CD14-positive monocyte (primary cell): ENCODE results near the gene UNC50. TPM values are rescaled to one million over a fixed set of nuclear protein-coding genes. Genes with fewer than 3 reads are reported as not detected.

ENCODE experiments used
- DNase-seq, 3 donors: peaks; one replicate each; pipeline ENCODE4 v3.0.0-alpha.2; 2011 to 2022
- H2AFZ ChIP-seq: 2 replicates; pipeline ENCODE4 v1.6.0; 2012; ENCODE audit warnings: mild to moderate bottlenecking, low read depth, low read length, inconsistent platforms; ENCODE audit not compliant: insufficient read depth, poor library complexity, severe bottlenecking
- H3K27ac ChIP-seq, 2 donors: 1 replicate in 1 of 2; 2 replicates in 1 of 2; pipeline ENCODE4 v1.5.1; 2012 to 2013; ENCODE audit warnings: low read length in 2 of 2, control low read depth in 1 of 2, inconsistent platforms in 1 of 2, low read depth in 1 of 2, mild to moderate bottlenecking in 1 of 2
- H3K27me3 ChIP-seq, 2 donors: one replicate each; pipeline versions ENCODE4 v1.6.0 to v1.6.1; 2011 to 2013; ENCODE audit warnings: low read length in 2 of 2; ENCODE audit not compliant: control insufficient read depth in 2 of 2, insufficient read depth in 2 of 2
- H3K36me3 ChIP-seq, 2 donors: replicated peaks in 1 of 2; 1 replicate in 1 of 2; 2 replicates in 1 of 2; pipeline versions ENCODE4 v1.5.1 to v1.6.1; 2012 to 2013; ENCODE audit warnings: low read length in 2 of 2, control low read depth in 1 of 2, inconsistent platforms in 1 of 2, mild to moderate bottlenecking in 1 of 2; ENCODE audit not compliant: insufficient read depth in 2 of 2, control insufficient read depth in 1 of 2
- H3K4me1 ChIP-seq, 2 donors: 1 replicate in 1 of 2; 2 replicates in 1 of 2; pipeline versions ENCODE4 v1.5.1 to v1.6.1; 2012 to 2013; ENCODE audit warnings: low read length in 2 of 2, control low read depth in 1 of 2, inconsistent platforms in 1 of 2, mild to moderate bottlenecking in 1 of 2, moderate library complexity in 1 of 2; ENCODE audit not compliant: insufficient read depth in 2 of 2, control insufficient read depth in 1 of 2
- H3K4me2 ChIP-seq: replicated peaks from 2 replicates; pipeline ENCODE3; 2012; ENCODE audit warnings: low read length, moderate library complexity, mild to moderate bottlenecking; ENCODE audit not compliant: poor library complexity, severe bottlenecking; ENCODE audit errors: extremely low read depth
- H3K4me3 ChIP-seq, 3 experiments: fragments of 200-600 bp in 1 of 3; sonication (generic) in 1 of 3; replicated peaks in 1 of 3; 1 replicate in 2 of 3; 2 replicates in 1 of 3; pipeline ENCODE4 v1.5.1; 2011 to 2013; ENCODE audit warnings: low read length in 3 of 3, mild to moderate bottlenecking in 3 of 3, control low read depth in 2 of 3, low read depth in 2 of 3, inconsistent platforms in 1 of 3, moderate library complexity in 1 of 3
- H3K79me2 ChIP-seq: 2 replicates; pipeline ENCODE4 v1.6.0; 2012; ENCODE audit warnings: mild to moderate bottlenecking, control low read depth, inconsistent platforms, low read length, moderate library complexity; ENCODE audit not compliant: insufficient read depth
- H3K9ac ChIP-seq: 2 replicates; pipeline ENCODE4 v1.6.0; 2017; ENCODE audit warnings: low read length, mild to moderate bottlenecking; ENCODE audit not compliant: insufficient read depth, poor library complexity, severe bottlenecking
- H3K9me3 ChIP-seq, 2 donors: replicated peaks in 1 of 2; 1 replicate in 1 of 2; 2 replicates in 1 of 2; pipeline versions ENCODE4 v1.5.1 to v1.6.1; 2012 to 2013; ENCODE audit warnings: low read length in 2 of 2, control low read depth in 1 of 2; ENCODE audit not compliant: control insufficient read depth in 1 of 2, insufficient read depth in 1 of 2
- H4K20me1 ChIP-seq: 2 replicates; pipeline ENCODE4 v1.6.0; 2012; ENCODE audit warnings: mild to moderate bottlenecking, low read length, control low read depth, moderate library complexity; ENCODE audit not compliant: insufficient read depth
- H3K27ac Mint-ChIP-seq, 7 donors: one replicate each; pipeline ENCODE4 v1.8.0; 2020; ENCODE audit warnings: mild to moderate bottlenecking in 7 of 7, mixed read lengths in 7 of 7, moderate library complexity in 6 of 7, inconsistent platforms in 2 of 7
- H3K27me3 Mint-ChIP-seq, 3 donors: one replicate each; pipeline ENCODE4 v1.8.0; 2021 to 2022; ENCODE audit warnings: low read depth in 3 of 3, mild to moderate bottlenecking in 3 of 3, mixed read lengths in 3 of 3, moderate library complexity in 3 of 3, inconsistent platforms in 1 of 3
- H3K36me3 Mint-ChIP-seq, 2 donors: one replicate each; pipeline ENCODE4 v1.8.0; 2020; ENCODE audit warnings: mixed read lengths in 2 of 2, inconsistent platforms in 1 of 2, mild to moderate bottlenecking in 1 of 2
- H3K4me1 Mint-ChIP-seq: one replicate; pipeline ENCODE4 v1.8.0; 2020; ENCODE audit warnings: mild to moderate bottlenecking, mixed read lengths
- H3K4me3 Mint-ChIP-seq, 2 donors: one replicate each; pipeline ENCODE4 v1.8.0; 2020; ENCODE audit warnings: mild to moderate bottlenecking in 2 of 2, mixed read lengths in 2 of 2, moderate library complexity in 1 of 2
- H3K9me3 Mint-ChIP-seq, 7 donors: one replicate each; pipeline ENCODE4 v1.8.0; 2020 to 2022; ENCODE audit warnings: mixed read lengths in 7 of 7, mild to moderate bottlenecking in 6 of 7, moderate library complexity in 6 of 7, inconsistent platforms in 2 of 7
- WGBS: methylation state at CpG from one replicate; pipeline ENCODE4 v1.1.5; 2013; ENCODE audit warnings: missing lambda C conversion rate; ENCODE audit not compliant: insufficient coverage; 5-methylcytosine and 5-hydroxymethylcytosine counted together
- intact Hi-C, 2 donors: fragments of 100-400 bp; cut with micrococcal nuclease; formaldehyde crosslinking; loops; one replicate each; pipeline versions ENCODE4 v1.15.0 to v1.15.1; 2023
- polyA plus RNA-seq, 3 donors: library from polyadenylated mRNA; depleted of rRNA in 1 of 3; unstranded in 2 of 3; stranded (reverse) in 1 of 3; fragments of 300-500 nt in 2 of 3; fragments of >200 nt in 1 of 3; fragmentation: Illumina TruSeq in 2 of 3; gene quantifications; 1 replicate in 2 of 3; 2 replicates in 1 of 3; pipeline ENCODE4 v1.2.3, GENCODE V29; 2012 to 2021
- TF ChIP-seq, protein P1 (sequence below): fragments of 200-600 bp; IDR thresholded peaks from one replicate; pipeline ENCODE4 v1.8.0; 2022; ENCODE audit warnings: antibody characterized with exemption, mild to moderate bottlenecking

The UNC50 gene
- polyA plus RNA-seq, 3 donors: 32.5 to 72.0 (median 62.8) TPM

DNA sequence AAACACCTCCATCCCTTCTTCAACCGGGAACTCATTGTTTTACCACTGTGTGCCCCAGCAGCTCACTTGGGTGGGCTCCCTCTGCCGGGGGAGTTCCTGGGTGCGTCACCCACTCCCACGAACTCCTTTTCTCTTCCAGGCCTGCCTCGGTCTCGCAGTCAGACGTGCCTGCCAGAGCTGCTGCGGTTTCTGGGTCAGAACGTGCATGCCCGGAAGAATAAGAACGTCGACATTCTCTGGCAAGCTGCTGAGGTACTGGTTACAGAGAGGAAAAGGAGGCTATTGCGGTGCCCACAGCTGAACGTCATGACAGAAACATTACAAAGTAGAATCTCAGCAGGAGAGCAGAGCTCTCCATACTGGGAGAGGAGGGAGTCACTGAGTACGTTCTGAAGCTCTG, 35.7 kb upstream of the UNC50 start:
- Histone ChIP-seq H3K27me3 (no peaks in the 10 kb centered on the region), H2AFZ (no peak overlapping the region), H3K27ac (no peak overlapping the region), H3K79me2 (no peaks in the 10 kb centered on the region), H3K9me3 (no peaks in the 10 kb centered on the region), H3K4me1 (no peaks in the 10 kb centered on the region), H3K4me3 (no peak overlapping the region), H3K36me3 (peaks cover 98 to 100% of the 10 kb centered on the region in 2 donors), H3K9ac (no peak overlapping the region), H3K4me2 (no peak overlapping the region), H4K20me1 (peaks cover 32% of the 10 kb centered on the region)
- DNase-seq: no peak
- Mint-ChIP-seq H3K4me1 (no peaks in the 10 kb centered on the region), H3K27me3 (peaks cover 0 to 3% (median 1%) of the 10 kb centered on the region in 3 donors), H3K4me3 (no peak overlapping the region), H3K36me3 (peaks cover 96 to 98% of the 10 kb centered on the region in 2 donors), H3K27ac (peak overlapping the region in 2 of 7 donors; percentile 42 to 46), H3K9me3 (no peaks in the 10 kb centered on the region)
- TF ChIP-seq, protein P1, sequence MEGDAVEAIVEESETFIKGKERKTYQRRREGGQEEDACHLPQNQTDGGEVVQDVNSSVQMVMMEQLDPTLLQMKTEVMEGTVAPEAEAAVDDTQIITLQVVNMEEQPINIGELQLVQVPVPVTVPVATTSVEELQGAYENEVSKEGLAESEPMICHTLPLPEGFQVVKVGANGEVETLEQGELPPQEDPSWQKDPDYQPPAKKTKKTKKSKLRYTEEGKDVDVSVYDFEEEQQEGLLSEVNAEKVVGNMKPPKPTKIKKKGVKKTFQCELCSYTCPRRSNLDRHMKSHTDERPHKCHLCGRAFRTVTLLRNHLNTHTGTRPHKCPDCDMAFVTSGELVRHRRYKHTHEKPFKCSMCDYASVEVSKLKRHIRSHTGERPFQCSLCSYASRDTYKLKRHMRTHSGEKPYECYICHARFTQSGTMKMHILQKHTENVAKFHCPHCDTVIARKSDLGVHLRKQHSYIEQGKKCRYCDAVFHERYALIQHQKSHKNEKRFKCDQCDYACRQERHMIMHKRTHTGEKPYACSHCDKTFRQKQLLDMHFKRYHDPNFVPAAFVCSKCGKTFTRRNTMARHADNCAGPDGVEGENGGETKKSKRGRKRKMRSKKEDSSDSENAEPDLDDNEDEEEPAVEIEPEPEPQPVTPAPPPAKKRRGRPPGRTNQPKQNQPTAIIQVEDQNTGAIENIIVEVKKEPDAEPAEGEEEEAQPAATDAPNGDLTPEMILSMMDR: no peak
- intact Hi-C loops: no loop called here
- 94% methylated on average over 7 of the region's 15 CpGs for WGBS

GRCh38 chr2:98573426-98573825, 35.0 kb upstream of the UNC50 start:
- Mint-ChIP-seq H3K27ac (peak overlapping the region in 1 of 7 donors; percentile 27), H3K9me3 (no peaks in the 10 kb centered on the region), H3K27me3 (peaks cover 0 to 3% (median 1%) of the 10 kb centered on the region in 3 donors), H3K4me3 (no peak overlapping the region), H3K4me1 (no peaks in the 10 kb centered on the region), H3K36me3 (peaks cover 96 to 98% of the 10 kb centered on the region in 2 donors)
- Histone ChIP-seq H3K9me3 (no peaks in the 10 kb centered on the region), H3K36me3 (peaks cover 98 to 100% of the 10 kb centered on the region in 2 donors), H3K9ac (no peak overlapping the region), H3K4me2 (no peak overlapping the region), H3K27me3 (no peaks in the 10 kb centered on the region), H4K20me1 (peaks cover 25% of the 10 kb centered on the region), H2AFZ (no peak overlapping the region), H3K4me1 (no peaks in the 10 kb centered on the region), H3K79me2 (no peaks in the 10 kb centered on the region), H3K4me3 (no peak overlapping the region), H3K27ac (no peak overlapping the region)
- no peak for DNase-seq
- WGBS: 100% methylated on average over 9 of the region's 13 CpGs
- intact Hi-C loops: no loop called here
- TF ChIP-seq, protein P1: no peak
